Tibial artery (tissue), 4 donors: Measurements from ENCODE around the gene MRPS33.

Experiments
- DNase-seq, 2 donors: peaks; one replicate each; pipeline ENCODE4 v3.0.0-alpha.2; 2019
- H3K27ac ChIP-seq, 2 donors: fragments of 200-600 bp; sonication (generic) in 1 of 2; 1 replicate in 1 of 2; 2 replicates in 1 of 2; pipeline ENCODE4 v1.5.1; 2018 to 2019; ENCODE audit warnings: mild to moderate bottlenecking in 1 of 2
- H3K27me3 ChIP-seq, 2 donors: fragments of 200-600 bp; sonication (generic) in 1 of 2; one replicate each; pipeline versions ENCODE4 v1.5.1 to v1.6.0; 2016 to 2019
- H3K36me3 ChIP-seq, 3 donors: fragments of 200-600 bp; sonication (generic) in 2 of 3; one replicate each; pipeline ENCODE4 v1.5.1; 2016 to 2019; ENCODE audit warnings: mild to moderate bottlenecking in 2 of 3
- H3K4me1 ChIP-seq, 4 donors: fragments of 200-600 bp; sonication (generic) in 2 of 4; 1 replicate in 3 of 4; 2 replicates in 1 of 4; pipeline ENCODE4 v1.5.1; 2016 to 2019
- H3K4me3 ChIP-seq, 2 donors: fragments of 200-600 bp; sonication (generic) in 1 of 2; 1 replicate in 1 of 2; 2 replicates in 1 of 2; pipeline ENCODE4 v1.5.1; 2018 to 2019; ENCODE audit warnings: mild to moderate bottlenecking in 2 of 2
- H3K9me3 ChIP-seq, 3 donors: fragments of 200-600 bp; sonication (generic) in 1 of 3; one replicate each; pipeline ENCODE4 v1.5.1; 2016 to 2019
- intact Hi-C: fragments of 100-400 bp; cut with DNase I; formaldehyde crosslinking; loops from one replicate; pipeline ENCODE4 v1.15.0; 2023; ENCODE audit warnings: low total_unique reads
- TF ChIP-seq, protein P1 (sequence below), 2 experiments: fragments of 200-600 bp in 1 of 2; fragments of 450-650 bp in 1 of 2; IDR thresholded peaks; one replicate each; pipeline ENCODE4 v1.5.1; 2017 to 2019; ENCODE audit warnings: antibody characterized with exemption in 2 of 2, mild to moderate bottlenecking in 1 of 2, moderate library complexity in 1 of 2

The MRPS33 gene

DNA sequence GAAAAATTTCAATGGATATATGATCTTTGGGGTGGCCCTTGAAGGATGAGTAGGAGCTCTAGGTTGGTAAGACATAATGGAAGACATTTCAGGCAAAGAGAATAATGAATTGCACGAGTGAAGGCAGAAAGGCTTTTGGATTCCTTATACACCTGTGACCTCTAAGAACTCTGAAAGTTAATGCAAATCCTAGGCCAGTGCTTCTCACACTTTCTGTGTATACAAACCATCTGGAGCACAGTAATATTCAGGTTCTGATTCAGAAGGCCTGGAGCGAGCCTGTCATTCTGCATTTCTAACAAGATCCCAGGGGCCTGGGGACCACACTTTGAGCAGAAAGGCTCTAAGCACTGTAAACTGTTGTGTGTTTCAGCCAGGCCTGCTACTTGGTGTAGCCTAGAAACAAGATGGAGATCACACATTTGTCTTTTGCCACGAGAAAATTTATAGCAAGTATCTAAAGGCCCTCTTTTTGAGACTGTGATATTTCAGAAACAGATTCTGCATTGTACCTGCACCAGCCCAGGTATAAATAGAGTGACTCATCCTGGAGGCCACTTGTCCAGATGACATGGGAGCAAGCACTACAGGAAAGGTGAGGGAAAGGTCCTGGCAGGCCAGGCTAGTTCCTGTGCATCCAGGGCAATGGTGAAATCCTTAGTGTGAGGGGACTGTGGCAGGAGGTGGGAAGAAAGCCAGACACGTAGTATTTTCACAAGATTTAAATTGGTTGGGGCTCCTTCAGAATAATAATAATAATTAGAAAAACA, 24.4 kb downstream of the MRPS33 start:
- H3K4me1 ChIP-seq: no peaks in the 10 kb centered on the region
- TF ChIP-seq, protein P1, sequence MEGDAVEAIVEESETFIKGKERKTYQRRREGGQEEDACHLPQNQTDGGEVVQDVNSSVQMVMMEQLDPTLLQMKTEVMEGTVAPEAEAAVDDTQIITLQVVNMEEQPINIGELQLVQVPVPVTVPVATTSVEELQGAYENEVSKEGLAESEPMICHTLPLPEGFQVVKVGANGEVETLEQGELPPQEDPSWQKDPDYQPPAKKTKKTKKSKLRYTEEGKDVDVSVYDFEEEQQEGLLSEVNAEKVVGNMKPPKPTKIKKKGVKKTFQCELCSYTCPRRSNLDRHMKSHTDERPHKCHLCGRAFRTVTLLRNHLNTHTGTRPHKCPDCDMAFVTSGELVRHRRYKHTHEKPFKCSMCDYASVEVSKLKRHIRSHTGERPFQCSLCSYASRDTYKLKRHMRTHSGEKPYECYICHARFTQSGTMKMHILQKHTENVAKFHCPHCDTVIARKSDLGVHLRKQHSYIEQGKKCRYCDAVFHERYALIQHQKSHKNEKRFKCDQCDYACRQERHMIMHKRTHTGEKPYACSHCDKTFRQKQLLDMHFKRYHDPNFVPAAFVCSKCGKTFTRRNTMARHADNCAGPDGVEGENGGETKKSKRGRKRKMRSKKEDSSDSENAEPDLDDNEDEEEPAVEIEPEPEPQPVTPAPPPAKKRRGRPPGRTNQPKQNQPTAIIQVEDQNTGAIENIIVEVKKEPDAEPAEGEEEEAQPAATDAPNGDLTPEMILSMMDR (IDR thresholded peaks at IDR 0.05): no peak
- DNase-seq: no peak
- no peak overlapping the region for H3K4me3 ChIP-seq
- H3K36me3 ChIP-seq: no peaks in the 10 kb centered on the region
- H3K27ac ChIP-seq: no peak overlapping the region
- no peaks in the 10 kb centered on the region for H3K9me3 ChIP-seq
- no peaks in the 10 kb centered on the region for H3K27me3 ChIP-seq
- intact Hi-C loops: no loop called here

DNA sequence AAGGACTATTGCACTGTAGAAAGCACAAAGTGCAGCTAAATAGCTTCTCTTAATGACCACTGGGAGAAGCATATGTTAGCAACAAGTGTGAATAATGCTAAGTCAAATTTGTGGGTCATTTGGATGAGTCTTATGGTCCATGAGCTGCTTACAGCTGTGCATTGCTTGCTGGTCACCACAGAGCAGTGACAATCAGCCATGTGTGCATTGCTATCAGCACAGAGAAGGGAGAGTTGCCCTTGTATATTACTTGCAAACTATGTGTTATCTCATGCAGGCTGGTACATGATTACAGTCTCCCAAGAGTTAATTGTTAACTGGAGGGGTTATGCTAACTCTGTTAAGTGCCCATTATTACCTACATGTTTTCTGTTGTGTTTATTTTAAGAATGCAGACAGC, 25.7 kb downstream of the MRPS33 start:
- Histone ChIP-seq H3K4me3 (no peak overlapping the region), H3K9me3 (peaks cover 0 to 7% (median 4%) of the 10 kb centered on the region in 3 donors), H3K27me3 (no peaks in the 10 kb centered on the region), H3K36me3 (no peaks in the 10 kb centered on the region), H3K4me1 (no peaks in the 10 kb centered on the region), H3K27ac (no peak overlapping the region)
- no peak for DNase-seq
- intact Hi-C loops: no loop called here
- TF ChIP-seq, protein P1 (IDR thresholded peaks at IDR 0.05): no peak

DNA sequence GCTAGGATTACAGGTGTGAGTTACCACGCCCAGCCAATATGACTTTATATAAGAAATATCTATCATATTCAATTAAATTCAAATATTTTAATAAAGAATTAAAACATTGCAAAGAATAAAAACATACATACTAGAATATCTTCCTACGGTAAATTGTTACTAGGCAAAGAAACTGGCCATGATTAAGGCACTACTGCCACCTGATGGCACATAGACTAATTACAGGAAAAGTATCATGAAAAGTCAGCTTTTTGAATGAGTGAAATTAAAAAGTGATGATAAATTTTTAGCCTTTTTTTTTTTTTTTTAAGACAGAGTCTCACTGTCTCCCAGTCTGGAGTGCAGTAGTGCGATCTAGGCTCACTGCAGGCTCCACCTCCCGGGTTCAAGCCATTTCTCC, 30.9 kb downstream of the MRPS33 start:
- no peak overlapping the region for H3K4me3 ChIP-seq
- no peaks in the 10 kb centered on the region for H3K4me1 ChIP-seq
- no peak overlapping the region for H3K27ac ChIP-seq
- no peaks in the 10 kb centered on the region for H3K27me3 ChIP-seq
- peaks cover 2 to 15% (median 12%) of the 10 kb centered on the region in 3 donors for H3K9me3 ChIP-seq
- H3K36me3 ChIP-seq: no peaks in the 10 kb centered on the region
- DNase-seq: no peak
- intact Hi-C loops: no loop called here
- TF ChIP-seq, protein P1 (IDR thresholded peaks at IDR 0.05): no peak

DNA sequence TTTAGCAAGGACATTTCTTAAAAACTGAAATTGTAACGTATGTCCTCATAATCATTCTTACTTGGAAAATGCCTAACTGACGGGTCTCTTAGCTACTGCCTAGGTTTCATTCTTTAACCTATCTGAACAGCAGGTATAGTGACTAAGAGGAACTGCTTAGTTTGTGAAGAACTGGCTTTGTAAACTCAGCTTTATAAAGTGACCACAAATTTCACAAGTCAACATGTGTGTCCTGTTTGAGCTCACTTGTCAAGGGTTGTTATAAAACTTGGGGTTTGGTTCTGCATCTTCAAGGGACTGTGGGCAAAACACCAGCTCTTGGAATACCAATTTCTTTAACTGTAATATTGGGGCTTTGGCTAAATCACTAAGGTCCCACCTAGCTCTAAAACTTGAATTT, 32.2 kb downstream of the MRPS33 start:
- DNase-seq: no peak
- Histone ChIP-seq H3K4me1 (no peaks in the 10 kb centered on the region), H3K4me3 (no peak overlapping the region), H3K27ac (no peak overlapping the region), H3K27me3 (no peaks in the 10 kb centered on the region), H3K36me3 (no peaks in the 10 kb centered on the region), H3K9me3 (peaks cover 2 to 15% (median 12%) of the 10 kb centered on the region in 3 donors)
- TF ChIP-seq, protein P1 (IDR thresholded peaks at IDR 0.05): no peak
- intact Hi-C loops: no loop called here

DNA sequence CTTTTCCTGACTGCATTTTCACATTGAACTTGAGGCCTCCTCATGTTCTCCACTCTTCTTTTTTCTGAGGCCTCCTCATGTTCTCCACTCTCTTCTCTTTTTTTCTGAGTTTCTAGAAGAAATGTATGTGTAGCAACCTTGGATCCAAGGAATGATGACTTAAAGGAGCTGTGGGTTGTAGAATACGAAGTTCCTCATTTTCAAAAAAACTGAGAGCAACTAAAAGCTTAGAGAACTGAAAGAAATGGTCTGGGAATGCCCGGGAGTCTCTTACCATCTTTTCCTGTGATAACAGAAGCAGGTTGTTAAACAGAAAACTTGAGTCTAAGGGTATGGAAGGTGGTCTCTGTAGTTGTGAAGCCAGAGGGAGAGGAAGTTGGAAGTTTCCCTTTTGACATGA, 32.8 kb downstream of the MRPS33 start:
- TF ChIP-seq, protein P1 (IDR thresholded peaks at IDR 0.05): no peak

More for the DNA sequence above, 32.8 kb downstream of the MRPS33 start:
- no peak for DNase-seq
- peaks cover 2 to 15% (median 12%) of the 10 kb centered on the region in 3 donors for H3K9me3 ChIP-seq
- H3K27me3 ChIP-seq: no peaks in the 10 kb centered on the region
- H3K4me3 ChIP-seq: no peak overlapping the region
- H3K4me1 ChIP-seq: no peaks in the 10 kb centered on the region
- H3K27ac ChIP-seq: no peak overlapping the region
- H3K36me3 ChIP-seq: no peaks in the 10 kb centered on the region
- intact Hi-C loops: no loop called here
